Liver (tissue), 9 donors: ENCODE data around the gene FARS2. TPM values are rescaled to one million over a fixed set of nuclear protein-coding genes. Genes with fewer than 3 reads are reported as not detected.

Experiments
- DNase-seq: peaks from one replicate; pipeline ENCODE4 v3.0.0-alpha.2; 2017; ENCODE audit warnings: low spot score
- H3K27ac ChIP-seq, 2 donors: one replicate each; pipeline ENCODE4 v1.7.0; 2013; ENCODE audit warnings: inconsistent platforms in 2 of 2, low read length in 2 of 2, control low read depth in 1 of 2, low read depth in 1 of 2, mild to moderate bottlenecking in 1 of 2
- H3K27me3 ChIP-seq, 4 donors: one replicate each; pipeline versions ENCODE4 v1.6.1 to v1.7.0; 2013; ENCODE audit warnings: low read length in 3 of 4, inconsistent platforms in 1 of 4, mild to moderate bottlenecking in 1 of 4, moderate library complexity in 1 of 4; ENCODE audit not compliant: control insufficient read depth in 4 of 4, insufficient read depth in 4 of 4
- H3K36me3 ChIP-seq, 4 donors: one replicate each; pipeline versions ENCODE4 v1.6.1 to v1.7.0; 2013; ENCODE audit warnings: low read length in 3 of 4, mild to moderate bottlenecking in 3 of 4, low read depth in 1 of 4, moderate library complexity in 1 of 4; ENCODE audit not compliant: control insufficient read depth in 4 of 4, insufficient read depth in 3 of 4
- H3K4me1 ChIP-seq, 4 donors: one replicate each; pipeline versions ENCODE4 v1.6.1 to v1.7.0; 2013; ENCODE audit warnings: low read length in 3 of 4, mild to moderate bottlenecking in 3 of 4, moderate library complexity in 1 of 4; ENCODE audit not compliant: control insufficient read depth in 4 of 4, insufficient read depth in 4 of 4
- H3K4me3 ChIP-seq, 3 donors: one replicate each; pipeline versions ENCODE4 v1.6.1 to v1.7.0; 2013; ENCODE audit warnings: low read length in 3 of 3, control low read depth in 1 of 3, low read depth in 1 of 3, mild to moderate bottlenecking in 1 of 3
- H3K9ac ChIP-seq, 2 donors: one replicate each; pipeline ENCODE4 v1.7.0; 2013; ENCODE audit warnings: low read length in 2 of 2, mild to moderate bottlenecking in 2 of 2, moderate library complexity in 2 of 2, control low read depth in 1 of 2, low read depth in 1 of 2
- H3K9me3 ChIP-seq, 4 donors: one replicate each; pipeline versions ENCODE4 v1.6.1 to v1.7.0; 2013; ENCODE audit warnings: low read length in 3 of 4; ENCODE audit not compliant: control insufficient read depth in 4 of 4
- FOXA1 ChIP-seq: IDR thresholded peaks from 2 replicates; pipeline ENCODE4 v1.6.1; 2016; ENCODE audit warnings: antibody characterized with exemption
- FOXA2 ChIP-seq: IDR thresholded peaks from 2 replicates; pipeline ENCODE4 v1.6.1; 2016; ENCODE audit warnings: antibody characterized with exemption
- GABPA ChIP-seq, 2 donors: IDR thresholded peaks in 1 of 2; conservative IDR thresholded peaks in 1 of 2; 2 replicates each; pipeline ENCODE4 v1.6.1; 2016; ENCODE audit warnings: antibody characterized with exemption in 2 of 2, mild to moderate bottlenecking in 1 of 2, moderate library complexity in 1 of 2
- HNF4A ChIP-seq, 2 donors: conservative IDR thresholded peaks; 2 replicates each; pipeline ENCODE4 v1.6.1; 2016; ENCODE audit warnings: antibody characterized with exemption in 2 of 2, mild to moderate bottlenecking in 2 of 2
- HNF4G ChIP-seq: IDR thresholded peaks from 2 replicates; pipeline ENCODE4 v1.6.1; 2016; ENCODE audit warnings: antibody characterized with exemption
- JUND ChIP-seq, 2 donors: IDR thresholded peaks; 2 replicates each; pipeline ENCODE4 v1.6.1; 2016; ENCODE audit warnings: antibody characterized with exemption in 2 of 2
- NR2F2 ChIP-seq: IDR thresholded peaks from 2 replicates; pipeline ENCODE4 v1.6.1; 2016; ENCODE audit warnings: antibody characterized with exemption
- RAD21 ChIP-seq, 2 donors: IDR thresholded peaks; 2 replicates each; pipeline ENCODE4 v1.6.1; 2016; ENCODE audit warnings: antibody characterized with exemption in 2 of 2, mild to moderate bottlenecking in 2 of 2
- RXRA ChIP-seq, 2 donors: IDR thresholded peaks; 2 replicates each; pipeline ENCODE4 v1.6.1; 2017 to 2018; ENCODE audit warnings: antibody characterized with exemption in 2 of 2, mild to moderate bottlenecking in 1 of 2
- SP1 ChIP-seq: IDR thresholded peaks from 2 replicates; pipeline ENCODE4 v1.6.1; 2018; ENCODE audit warnings: antibody characterized with exemption, mild to moderate bottlenecking
- TAF1 ChIP-seq: conservative IDR thresholded peaks from 2 replicates; pipeline ENCODE4 v1.6.1; 2016; ENCODE audit warnings: antibody characterized with exemption, mild to moderate bottlenecking
- WGBS: extraction: QIAGEN DNeasy Blood & Tissue Kit; methylation state at CpG from one replicate; pipeline ENCODE4 v1.1.7; 2013; 5-methylcytosine and 5-hydroxymethylcytosine counted together
- polyA plus RNA-seq, 2 donors: library from polyadenylated mRNA; stranded (reverse) in 1 of 2; unstranded in 1 of 2; fragments of 200-250 nt in 1 of 2; fragments of >200 nt in 1 of 2; fragmentation: Nextera tagmentation in 1 of 2; extraction: Ambion mirVana in 1 of 2; gene quantifications; one replicate each; pipeline versions ENCODE4 v1.2.1 to v1.2.3, GENCODE V29; 2013 to 2015
- total RNA-seq, 2 donors: library from RNA; depleted of rRNA; stranded (reverse); fragments of >200 nt; gene quantifications; one replicate each; pipeline ENCODE4 v1.2.3, GENCODE V29; 2014
- TF ChIP-seq, protein P1 (sequence below): IDR thresholded peaks from 2 replicates; pipeline ENCODE4 v1.6.1; 2016; ENCODE audit warnings: antibody characterized with exemption, mild to moderate bottlenecking
- TF ChIP-seq, protein P2 (sequence below): IDR thresholded peaks from 2 replicates; pipeline ENCODE4 v1.6.1; 2016; ENCODE audit warnings: antibody characterized with exemption
- TF ChIP-seq, protein P3 (sequence below): IDR thresholded peaks from 2 replicates; pipeline ENCODE4 v1.6.1; 2016; ENCODE audit warnings: antibody characterized with exemption
- TF ChIP-seq, protein P4 (sequence below): fragments of 150-350 bp; IDR thresholded peaks from 2 replicates; pipeline ENCODE4 v1.5.1; 2017; ENCODE audit warnings: improper control_type of control experiment, low read depth, low read length; ENCODE audit not compliant: missing input control
- TF ChIP-seq, protein P5 (sequence below): IDR thresholded peaks from 2 replicates; pipeline ENCODE4 v1.6.1; 2016; ENCODE audit warnings: antibody characterized with exemption
- donor health status: healthy.
- donor health status: healthy.
- donor health status: healthy.
- donor health status: healthy.
- donor health status: healthy.

Gene FARS2
- total and polyA plus RNA-seq, 4 donors, result 7.8 to 25.9 (median 11.2) TPM

DNA sequence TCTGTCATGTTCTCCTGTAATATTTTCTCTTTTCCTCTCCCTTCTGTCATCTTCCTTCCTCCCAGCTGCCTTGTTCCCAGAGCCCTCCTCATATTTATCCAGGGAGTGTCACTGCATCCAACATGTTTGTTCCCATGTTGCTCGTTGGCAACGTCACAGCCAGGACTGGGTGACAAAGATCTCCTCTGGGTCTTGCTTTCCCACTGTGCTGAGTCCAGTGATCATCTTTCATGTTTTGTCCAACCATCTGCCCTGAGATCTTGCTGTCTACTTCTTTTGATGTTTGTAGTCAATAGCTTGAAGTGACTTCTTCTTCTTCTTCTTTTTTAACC lies 26.6 kb downstream of the FARS2 start:
- Histone ChIP-seq H3K27me3 (no peaks in the 10 kb centered on the region), H3K4me3 (no peak overlapping the region), H3K4me1 (peaks cover 0 to 3% (median 0%) of the 10 kb centered on the region in 4 donors), H3K27ac (no peak overlapping the region), H3K9ac (no peak overlapping the region), H3K36me3 (no peaks in the 10 kb centered on the region), H3K9me3 (no peaks in the 10 kb centered on the region)
- WGBS, result 84% methylated on average over 2 of the region's 2 CpGs
- TF ChIP-seq, protein P1, sequence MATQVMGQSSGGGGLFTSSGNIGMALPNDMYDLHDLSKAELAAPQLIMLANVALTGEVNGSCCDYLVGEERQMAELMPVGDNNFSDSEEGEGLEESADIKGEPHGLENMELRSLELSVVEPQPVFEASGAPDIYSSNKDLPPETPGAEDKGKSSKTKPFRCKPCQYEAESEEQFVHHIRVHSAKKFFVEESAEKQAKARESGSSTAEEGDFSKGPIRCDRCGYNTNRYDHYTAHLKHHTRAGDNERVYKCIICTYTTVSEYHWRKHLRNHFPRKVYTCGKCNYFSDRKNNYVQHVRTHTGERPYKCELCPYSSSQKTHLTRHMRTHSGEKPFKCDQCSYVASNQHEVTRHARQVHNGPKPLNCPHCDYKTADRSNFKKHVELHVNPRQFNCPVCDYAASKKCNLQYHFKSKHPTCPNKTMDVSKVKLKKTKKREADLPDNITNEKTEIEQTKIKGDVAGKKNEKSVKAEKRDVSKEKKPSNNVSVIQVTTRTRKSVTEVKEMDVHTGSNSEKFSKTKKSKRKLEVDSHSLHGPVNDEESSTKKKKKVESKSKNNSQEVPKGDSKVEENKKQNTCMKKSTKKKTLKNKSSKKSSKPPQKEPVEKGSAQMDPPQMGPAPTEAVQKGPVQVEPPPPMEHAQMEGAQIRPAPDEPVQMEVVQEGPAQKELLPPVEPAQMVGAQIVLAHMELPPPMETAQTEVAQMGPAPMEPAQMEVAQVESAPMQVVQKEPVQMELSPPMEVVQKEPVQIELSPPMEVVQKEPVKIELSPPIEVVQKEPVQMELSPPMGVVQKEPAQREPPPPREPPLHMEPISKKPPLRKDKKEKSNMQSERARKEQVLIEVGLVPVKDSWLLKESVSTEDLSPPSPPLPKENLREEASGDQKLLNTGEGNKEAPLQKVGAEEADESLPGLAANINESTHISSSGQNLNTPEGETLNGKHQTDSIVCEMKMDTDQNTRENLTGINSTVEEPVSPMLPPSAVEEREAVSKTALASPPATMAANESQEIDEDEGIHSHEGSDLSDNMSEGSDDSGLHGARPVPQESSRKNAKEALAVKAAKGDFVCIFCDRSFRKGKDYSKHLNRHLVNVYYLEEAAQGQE, result no peak
- TF ChIP-seq, protein P2, sequence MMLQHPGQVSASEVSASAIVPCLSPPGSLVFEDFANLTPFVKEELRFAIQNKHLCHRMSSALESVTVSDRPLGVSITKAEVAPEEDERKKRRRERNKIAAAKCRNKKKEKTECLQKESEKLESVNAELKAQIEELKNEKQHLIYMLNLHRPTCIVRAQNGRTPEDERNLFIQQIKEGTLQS, result no peak
- TF ChIP-seq FOXA2 (no peak), TAF1 (no peak), GABPA (IDR thresholded peaks at IDR 0.05 in 1 of 2, conservative IDR thresholded peaks at IDR 0.05 in 1 of 2) (no peak), HNF4A (conservative IDR thresholded peaks at IDR 0.05) (no peak), SP1 (no peak), HNF4G (no peak), RAD21 (IDR thresholded peaks at IDR 0.05) (no peak), JUND (IDR thresholded peaks at IDR 0.05) (no peak), RXRA (IDR thresholded peaks at IDR 0.05) (no peak), NR2F2 (no peak)
- TF ChIP-seq, protein P3, sequence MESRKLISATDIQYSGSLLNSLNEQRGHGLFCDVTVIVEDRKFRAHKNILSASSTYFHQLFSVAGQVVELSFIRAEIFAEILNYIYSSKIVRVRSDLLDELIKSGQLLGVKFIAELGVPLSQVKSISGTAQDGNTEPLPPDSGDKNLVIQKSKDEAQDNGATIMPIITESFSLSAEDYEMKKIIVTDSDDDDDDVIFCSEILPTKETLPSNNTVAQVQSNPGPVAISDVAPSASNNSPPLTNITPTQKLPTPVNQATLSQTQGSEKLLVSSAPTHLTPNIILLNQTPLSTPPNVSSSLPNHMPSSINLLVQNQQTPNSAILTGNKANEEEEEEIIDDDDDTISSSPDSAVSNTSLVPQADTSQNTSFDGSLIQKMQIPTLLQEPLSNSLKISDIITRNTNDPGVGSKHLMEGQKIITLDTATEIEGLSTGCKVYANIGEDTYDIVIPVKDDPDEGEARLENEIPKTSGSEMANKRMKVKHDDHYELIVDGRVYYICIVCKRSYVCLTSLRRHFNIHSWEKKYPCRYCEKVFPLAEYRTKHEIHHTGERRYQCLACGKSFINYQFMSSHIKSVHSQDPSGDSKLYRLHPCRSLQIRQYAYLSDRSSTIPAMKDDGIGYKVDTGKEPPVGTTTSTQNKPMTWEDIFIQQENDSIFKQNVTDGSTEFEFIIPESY, result no peak
- TF ChIP-seq, protein P4, sequence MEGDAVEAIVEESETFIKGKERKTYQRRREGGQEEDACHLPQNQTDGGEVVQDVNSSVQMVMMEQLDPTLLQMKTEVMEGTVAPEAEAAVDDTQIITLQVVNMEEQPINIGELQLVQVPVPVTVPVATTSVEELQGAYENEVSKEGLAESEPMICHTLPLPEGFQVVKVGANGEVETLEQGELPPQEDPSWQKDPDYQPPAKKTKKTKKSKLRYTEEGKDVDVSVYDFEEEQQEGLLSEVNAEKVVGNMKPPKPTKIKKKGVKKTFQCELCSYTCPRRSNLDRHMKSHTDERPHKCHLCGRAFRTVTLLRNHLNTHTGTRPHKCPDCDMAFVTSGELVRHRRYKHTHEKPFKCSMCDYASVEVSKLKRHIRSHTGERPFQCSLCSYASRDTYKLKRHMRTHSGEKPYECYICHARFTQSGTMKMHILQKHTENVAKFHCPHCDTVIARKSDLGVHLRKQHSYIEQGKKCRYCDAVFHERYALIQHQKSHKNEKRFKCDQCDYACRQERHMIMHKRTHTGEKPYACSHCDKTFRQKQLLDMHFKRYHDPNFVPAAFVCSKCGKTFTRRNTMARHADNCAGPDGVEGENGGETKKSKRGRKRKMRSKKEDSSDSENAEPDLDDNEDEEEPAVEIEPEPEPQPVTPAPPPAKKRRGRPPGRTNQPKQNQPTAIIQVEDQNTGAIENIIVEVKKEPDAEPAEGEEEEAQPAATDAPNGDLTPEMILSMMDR, result no peak
- TF ChIP-seq, protein P5, sequence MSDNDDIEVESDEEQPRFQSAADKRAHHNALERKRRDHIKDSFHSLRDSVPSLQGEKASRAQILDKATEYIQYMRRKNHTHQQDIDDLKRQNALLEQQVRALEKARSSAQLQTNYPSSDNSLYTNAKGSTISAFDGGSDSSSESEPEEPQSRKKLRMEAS, result no peak
- no peak for DNase-seq

DNA sequence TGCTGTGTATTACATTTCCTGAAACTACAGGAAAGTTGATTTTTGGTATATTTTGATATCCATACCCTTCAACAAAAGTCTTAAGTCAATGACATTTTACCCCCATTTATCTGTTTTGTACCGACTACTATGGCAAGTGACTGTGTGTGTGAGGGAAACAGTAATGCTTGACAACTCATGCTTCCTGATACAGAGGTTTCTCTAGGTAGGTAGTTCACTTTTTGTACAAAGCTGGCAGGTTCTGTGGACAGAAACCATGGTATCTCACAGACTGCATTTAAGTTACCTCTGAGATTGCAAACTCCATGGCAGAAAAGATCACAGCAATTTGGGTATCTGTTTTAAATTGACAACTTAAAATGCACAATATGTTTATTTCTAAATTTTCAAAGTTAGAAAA lies 28.8 kb downstream of the FARS2 start:
- H3K4me3 ChIP-seq, result no peak overlapping the region
- 97% methylated on average over 1 of the region's 1 CpG for WGBS
- peaks cover 0 to 3% (median 0%) of the 10 kb centered on the region in 4 donors for H3K4me1 ChIP-seq
- H3K9me3 ChIP-seq, result no peaks in the 10 kb centered on the region
- H3K9ac ChIP-seq, result no peak overlapping the region
- no peak for DNase-seq
- H3K27ac ChIP-seq, result no peak overlapping the region
- no peaks in the 10 kb centered on the region for H3K27me3 ChIP-seq
- no peaks in the 10 kb centered on the region for H3K36me3 ChIP-seq
- TF ChIP-seq, protein P2, result no peak
- no peak for TF ChIP-seq RXRA (IDR thresholded peaks at IDR 0.05)
- TF ChIP-seq, protein P3, result no peak
- TF ChIP-seq NR2F2, result no peak
- TF ChIP-seq FOXA1, result no peak
- TF ChIP-seq JUND (IDR thresholded peaks at IDR 0.05), result no peak
- TF ChIP-seq TAF1, result no peak
